Lower leg skin (tissue), 4 donors: ENCODE results near the gene NUDT8. TPM values are rescaled to one million over a fixed set of nuclear protein-coding genes. Genes with fewer than 3 reads are reported as not detected.

ENCODE experiments used
- DNase-seq, 2 donors: peaks; one replicate each; pipeline ENCODE4 v3.0.0-alpha.2; 2019; ENCODE audit warnings: low spot score in 2 of 2
- H3K4me3 ChIP-seq: fragments of 200-600 bp; sonication (generic); 2 replicates; pipeline ENCODE4 v1.5.1; 2017; ENCODE audit warnings: mild to moderate bottlenecking, low read depth; ENCODE audit not compliant: poor library complexity, severe bottlenecking
- POLR2A ChIP-seq, 2 donors: fragments of 450-650 bp; IDR thresholded peaks; one replicate each; pipeline ENCODE4 v1.6.1; 2016 to 2017; ENCODE audit warnings: antibody characterized with exemption in 2 of 2, mild to moderate bottlenecking in 1 of 2, moderate library complexity in 1 of 2
- WGBS, 2 donors: methylation state at CpG; one replicate each; pipeline ENCODE4 v1.1.5; 2018; 5-methylcytosine and 5-hydroxymethylcytosine counted together
- intact Hi-C: fragments of 100-400 bp; cut with DNase I; formaldehyde crosslinking; loops from one replicate; pipeline ENCODE4 v1.15.0; 2023; ENCODE audit warnings: low total_unique reads
- total RNA-seq, 4 donors: library from RNA; depleted of rRNA; stranded (reverse); fragments of >200 nt; gene quantifications; one replicate each; pipeline ENCODE4 v1.1.0, GENCODE V29; 2016
- TF ChIP-seq, protein P1 (sequence below), 3 donors: fragments of 450-650 bp; IDR thresholded peaks; one replicate each; pipeline ENCODE4 v1.5.1; 2016; ENCODE audit warnings: antibody characterized with exemption in 3 of 3, mild to moderate bottlenecking in 3 of 3, moderate library complexity in 2 of 3

The NUDT8 gene
- total RNA-seq, 4 donors from 2014 or later = 42.1 to 89.4 (median 55.1) TPM

DNA sequence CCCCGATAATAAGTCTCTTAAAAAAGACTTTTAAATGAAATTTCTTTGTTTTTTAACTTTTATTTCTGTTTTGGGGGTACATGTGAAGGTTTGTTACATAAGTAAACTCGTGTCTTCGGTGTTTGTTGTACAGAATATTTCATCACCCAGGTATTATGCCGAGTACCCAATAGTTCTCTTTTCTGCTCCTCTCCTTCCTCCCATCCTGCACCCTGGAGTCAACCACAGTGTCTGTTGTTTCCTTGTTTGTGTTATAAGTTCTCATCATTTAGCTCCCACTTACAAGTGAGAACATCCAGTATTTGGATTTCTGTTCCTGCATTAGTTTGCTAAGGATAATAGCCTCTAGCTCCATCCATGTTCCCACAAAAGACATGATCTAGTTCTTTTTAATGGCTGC is 47.7 kb downstream of the NUDT8 start:
- TF ChIP-seq, protein P1, sequence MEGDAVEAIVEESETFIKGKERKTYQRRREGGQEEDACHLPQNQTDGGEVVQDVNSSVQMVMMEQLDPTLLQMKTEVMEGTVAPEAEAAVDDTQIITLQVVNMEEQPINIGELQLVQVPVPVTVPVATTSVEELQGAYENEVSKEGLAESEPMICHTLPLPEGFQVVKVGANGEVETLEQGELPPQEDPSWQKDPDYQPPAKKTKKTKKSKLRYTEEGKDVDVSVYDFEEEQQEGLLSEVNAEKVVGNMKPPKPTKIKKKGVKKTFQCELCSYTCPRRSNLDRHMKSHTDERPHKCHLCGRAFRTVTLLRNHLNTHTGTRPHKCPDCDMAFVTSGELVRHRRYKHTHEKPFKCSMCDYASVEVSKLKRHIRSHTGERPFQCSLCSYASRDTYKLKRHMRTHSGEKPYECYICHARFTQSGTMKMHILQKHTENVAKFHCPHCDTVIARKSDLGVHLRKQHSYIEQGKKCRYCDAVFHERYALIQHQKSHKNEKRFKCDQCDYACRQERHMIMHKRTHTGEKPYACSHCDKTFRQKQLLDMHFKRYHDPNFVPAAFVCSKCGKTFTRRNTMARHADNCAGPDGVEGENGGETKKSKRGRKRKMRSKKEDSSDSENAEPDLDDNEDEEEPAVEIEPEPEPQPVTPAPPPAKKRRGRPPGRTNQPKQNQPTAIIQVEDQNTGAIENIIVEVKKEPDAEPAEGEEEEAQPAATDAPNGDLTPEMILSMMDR (IDR thresholded peaks at IDR 0.05) = no peak
- no peak for TF ChIP-seq POLR2A (IDR thresholded peaks at IDR 0.05)
- H3K4me3 ChIP-seq = no peak overlapping the region
- intact Hi-C loops = no loop called here
- WGBS, 2 donors = 52 to 63% methylated on average over 4 of the region's 4 CpGs
- DNase-seq = no peak

DNA sequence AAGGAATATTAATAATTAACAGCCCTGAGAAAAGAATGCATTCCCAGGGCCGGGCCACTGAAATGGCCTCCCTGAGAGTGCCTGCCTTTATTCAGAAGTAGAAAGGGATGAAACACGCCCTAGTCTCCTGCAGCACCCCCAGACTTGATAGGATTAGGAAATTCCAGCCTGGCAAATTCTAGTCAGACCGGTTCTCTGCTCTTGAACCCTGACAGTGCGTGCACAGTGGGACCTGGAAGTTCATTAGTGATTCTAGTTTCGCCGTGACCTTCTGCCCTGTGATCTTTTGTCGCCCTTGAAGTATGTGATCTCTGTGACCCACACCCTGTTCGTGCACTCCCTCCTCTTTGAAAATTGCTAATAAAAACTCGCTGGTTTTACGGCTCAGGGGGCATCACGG is 48.3 kb downstream of the NUDT8 start:
- no peak overlapping the region for H3K4me3 ChIP-seq
- DNase-seq = no peak

DNA sequence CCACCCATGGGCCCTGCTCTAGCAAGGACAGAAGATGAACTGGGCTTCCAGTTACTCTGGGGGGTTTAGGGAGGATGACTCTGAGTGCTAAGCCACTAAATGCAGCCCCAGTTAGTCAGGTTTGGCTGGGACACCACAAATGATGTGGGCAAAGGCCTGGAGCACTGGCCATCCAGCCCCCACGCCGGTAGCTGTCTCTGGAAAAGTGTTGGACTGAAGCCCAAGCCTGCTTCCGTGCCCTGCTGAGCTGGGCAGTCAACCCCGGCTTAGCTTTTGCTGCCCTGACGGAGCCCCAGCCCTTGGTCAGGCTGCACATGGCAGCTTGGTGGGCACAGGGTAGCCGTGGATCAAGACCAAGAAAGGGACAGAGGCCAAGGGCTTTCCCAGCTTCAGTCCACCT is 51.8 kb downstream of the NUDT8 start:
- H3K4me3 ChIP-seq = no peak overlapping the region
- intact Hi-C loops = no loop called here
- WGBS, 2 donors = 68 to 87% methylated on average over 6 of the region's 6 CpGs
- TF ChIP-seq, protein P1 (IDR thresholded peaks at IDR 0.05) = no peak
- no peak for TF ChIP-seq POLR2A (IDR thresholded peaks at IDR 0.05)
- no peak for DNase-seq

More for the DNA sequence above, 48.3 kb downstream of the NUDT8 start:
- 33 to 37% methylated on average over 11 of the region's 11 CpGs for WGBS, 2 donors
- intact Hi-C loops = no loop called here
- TF ChIP-seq POLR2A (IDR thresholded peaks at IDR 0.05) = no peak
- TF ChIP-seq, protein P1 (IDR thresholded peaks at IDR 0.05) = no peak

Other genes with a start within 250 kb of the NUDT8 start
- gene RAD9A, start 238.0 kb downstream of the NUDT8 start, total RNA-seq = 10 to 100 TPM; 24.9 to 28.5 (median 27.2) TPM
- 100 to 1,000 TPM; 101 to 160 (median 143) TPM for gene PPP1CA, start 228.1 kb downstream of the NUDT8 start, total RNA-seq
- gene TBC1D10C, start 225.9 kb downstream of the NUDT8 start, total RNA-seq = 1 to 10 TPM in 2 of 4 donors, under 1 TPM in 2; 0.71 to 1.3 (median 0.97) TPM
- 1 to 10 TPM in 2 of 4 donors, under 1 TPM in 2; 0.30 to 1.5 (median 1.0) TPM for gene CARNS1, start 214.3 kb downstream of the NUDT8 start, total RNA-seq
- gene RPS6KB2, start 201.4 kb downstream of the NUDT8 start, total RNA-seq = 100 to 1,000 TPM; 154 to 264 (median 203) TPM
- 1 to 10 TPM; 1.6 to 2.9 (median 2.1) TPM for gene PTPRCAP, start 192.3 kb downstream of the NUDT8 start, total RNA-seq
- gene CORO1B, start 186.5 kb downstream of the NUDT8 start, total RNA-seq = 10 to 100 TPM; 40.1 to 79.5 (median 66.9) TPM
- not detected for gene GPR152, start 177.2 kb downstream of the NUDT8 start, total RNA-seq
- under 1 TPM in 2 of 4 donors, not detected in 2; 0.11 to 0.25 TPM for gene CABP4, start 174.6 kb downstream of the NUDT8 start, total RNA-seq
- 100 to 1,000 TPM; 202 to 374 (median 252) TPM for gene TMEM134, start 160.7 kb downstream of the NUDT8 start, total RNA-seq
- 10 to 100 TPM; 38.7 to 52.5 (median 47.7) TPM for gene AIP, start 146.9 kb downstream of the NUDT8 start, total RNA-seq
- gene PITPNM1, start 124.6 kb downstream of the NUDT8 start, total RNA-seq = 10 to 100 TPM in 3 of 4 donors, 1 to 10 TPM in 1; 7.3 to 19.9 (median 12.6) TPM
- 10 to 100 TPM; 16.3 to 40.4 (median 27.8) TPM for gene CDK2AP2, start 121.8 kb downstream of the NUDT8 start, total RNA-seq
- not detected for gene CABP2, start 106.5 kb downstream of the NUDT8 start, total RNA-seq
- gene GSTP1, start 46.1 kb downstream of the NUDT8 start, total RNA-seq = 1,000 to 10,000 TPM; 1,126 to 2,386 (median 2,019) TPM
- 100 to 1,000 TPM; 238 to 283 (median 269) TPM for gene NDUFV1, start 23.0 kb downstream of the NUDT8 start, total RNA-seq
- not detected for gene TBX10, start 9.8 kb upstream of the NUDT8 start, total RNA-seq
- gene ACY3, start 20.8 kb upstream of the NUDT8 start, total RNA-seq = 1 to 10 TPM in 1 of 4 donors, under 1 TPM in 1, not detected in 2; 0.34 to 1.3 TPM
- gene ALDH3B2, start 44.7 kb upstream of the NUDT8 start, total RNA-seq = 100 to 1,000 TPM; 127 to 221 (median 170) TPM